Measurements from ENCODE around the gene CUTC.

GRCh38 chr10:99743841-99744240 lies 11.8 kb downstream of the CUTC start:
- no peak for TF ChIP-seq EZH2 (optimal IDR thresholded peaks at IDR 0.05; ENCODE audit: low read depth, low read length)
- no peak for TF ChIP-seq CTCF (IDR thresholded peaks at IDR 0.05; ENCODE audit: low read length)
- TF ChIP-seq EZH2phosphoT487 (IDR thresholded peaks at IDR 0.05; ENCODE audit: low read length): no peak

Data from MM.1S (cell line).